Ramos (cell line): ENCODE measurements around the gene TMEM97.

Source experiments
- in situ Hi-C: fragments of 300-500 bp; cut with MboI; formaldehyde crosslinking; loops from one replicate; pipeline ENCODE4 v1.14.3; 2022; ENCODE audit warnings: low sequenced_read_pairs; ENCODE audit not compliant: unreplicated experiment

TMEM97 gene

DNA sequence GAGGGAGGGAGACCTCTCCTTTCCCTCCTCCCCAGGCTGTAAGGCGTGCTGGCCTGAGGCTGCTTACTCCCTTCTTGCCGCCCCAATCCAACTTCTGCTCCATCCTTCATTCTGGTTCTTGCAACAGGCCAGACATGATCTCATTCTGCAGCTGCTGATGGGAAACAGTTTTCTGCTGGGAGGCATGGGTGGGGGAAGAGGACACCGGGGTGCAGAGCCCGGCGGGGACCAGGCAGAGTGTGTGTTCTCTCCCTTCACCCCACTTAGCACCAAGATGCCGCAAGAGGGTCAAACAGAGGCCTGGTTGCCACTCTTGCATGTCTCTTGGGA is 53.9 kb downstream of the TMEM97 start:
- in situ Hi-C loops: loop anchor here (25.0 kb wide), 3 partner anchors 111 to 1061 kb away; no protein-coding TSS in a partner anchor
